H9 (cell line): ENCODE measurements around the gene PRUNE2. TPM values are rescaled to one million over a fixed set of nuclear protein-coding genes. Genes with fewer than 3 reads are reported as not detected.

Experiments
- DNase-seq: peaks from one replicate; pipeline ENCODE4 v3.0.0-alpha.2; 2017
- H2AFZ ChIP-seq: one replicate; pipeline ENCODE4 v1.6.1; 2013; ENCODE audit warnings: mild to moderate bottlenecking, low read length, control low read depth, moderate library complexity
- H2AK5ac ChIP-seq: 2 replicates; pipeline ENCODE4 v1.6.1; 2013; ENCODE audit warnings: low read length, control low read depth, mixed read lengths; ENCODE audit not compliant: insufficient read length
- H2BK120ac ChIP-seq: one replicate; pipeline ENCODE4 v1.6.1; 2013; ENCODE audit warnings: low read depth, mild to moderate bottlenecking, low read length, control low read depth, inconsistent platforms; ENCODE audit not compliant: poor library complexity, severe bottlenecking
- H2BK12ac ChIP-seq: 2 replicates; pipeline ENCODE4 v1.6.1; 2013; ENCODE audit warnings: low read length, control low read depth, mixed read lengths, low read depth; ENCODE audit not compliant: insufficient read length
- H2BK15ac ChIP-seq: 2 replicates; pipeline ENCODE4 v1.6.1; 2013; ENCODE audit warnings: low read depth, low read length, control low read depth
- H2BK20ac ChIP-seq: one replicate; pipeline ENCODE4 v1.6.1; 2013; ENCODE audit warnings: low read depth, mild to moderate bottlenecking, low read length, control low read depth, inconsistent platforms; ENCODE audit not compliant: poor library complexity, severe bottlenecking
- H2BK5ac ChIP-seq: 2 replicates; pipeline ENCODE4 v1.6.1; 2013; ENCODE audit warnings: low read length, control low read depth, mixed read lengths; ENCODE audit not compliant: insufficient read length
- H3K14ac ChIP-seq: 2 replicates; pipeline ENCODE4 v1.6.1; 2013; ENCODE audit warnings: low read length, control low read depth; ENCODE audit not compliant: insufficient read depth
- H3K18ac ChIP-seq: 2 replicates; pipeline ENCODE4 v1.6.1; 2013; ENCODE audit warnings: low read depth, mild to moderate bottlenecking, mixed read lengths, low read length, control low read depth; ENCODE audit not compliant: insufficient read length
- H3K23ac ChIP-seq: 2 replicates; pipeline ENCODE4 v1.6.1; 2013; ENCODE audit warnings: low read length, control low read depth, mixed read lengths, low read depth; ENCODE audit not compliant: insufficient read length
- H3K23me2 ChIP-seq: 2 replicates; pipeline ENCODE4 v1.6.1; 2013; ENCODE audit warnings: low read depth, mild to moderate bottlenecking, mixed read lengths, low read length, control low read depth; ENCODE audit not compliant: insufficient read length, poor library complexity, severe bottlenecking
- H3K27ac ChIP-seq: 2 replicates; pipeline ENCODE4 v1.5.1; 2013; ENCODE audit warnings: low read length, control low read depth, mixed read lengths, low read depth; ENCODE audit not compliant: insufficient read length
- H3K27me3 ChIP-seq: 2 replicates; pipeline ENCODE4 v1.6.1; 2013; ENCODE audit warnings: low read length, control low read depth, inconsistent platforms; ENCODE audit not compliant: insufficient read depth
- H3K4ac ChIP-seq: 2 replicates; pipeline ENCODE4 v1.6.1; 2013; ENCODE audit warnings: low read depth, mild to moderate bottlenecking, control low read depth, inconsistent platforms, low read length, moderate library complexity
- H3K4me1 ChIP-seq: 2 replicates; pipeline ENCODE4 v1.6.1; 2013; ENCODE audit warnings: low read length, control low read depth, inconsistent platforms; ENCODE audit not compliant: insufficient read depth
- H3K4me2 ChIP-seq: 2 replicates; pipeline ENCODE4 v1.6.1; 2013; ENCODE audit warnings: low read length, control low read depth, mixed read lengths; ENCODE audit not compliant: insufficient read length, insufficient read depth
- H3K56ac ChIP-seq: 2 replicates; pipeline ENCODE4 v1.6.1; 2013; ENCODE audit warnings: low read depth, mild to moderate bottlenecking, mixed read lengths, low read length, control low read depth; ENCODE audit not compliant: insufficient read length
- H3K79me1 ChIP-seq: 2 replicates; pipeline ENCODE4 v1.6.1; 2013; ENCODE audit warnings: low read depth, mild to moderate bottlenecking, moderate library complexity, low read length, control low read depth, inconsistent platforms; ENCODE audit not compliant: insufficient read depth, poor library complexity, severe bottlenecking
- H3K79me2 ChIP-seq: 2 replicates; pipeline ENCODE4 v1.6.1; 2013; ENCODE audit warnings: low read length, control low read depth, inconsistent platforms; ENCODE audit not compliant: insufficient read depth
- H3K9ac ChIP-seq: 2 replicates; pipeline ENCODE4 v1.6.1; 2013; ENCODE audit warnings: low read length, control low read depth, mixed read lengths; ENCODE audit not compliant: insufficient read length; ENCODE audit errors: extremely low read depth
- H3K9me3 ChIP-seq: one replicate; pipeline ENCODE4 v1.6.1; 2013; ENCODE audit warnings: low read depth, low read length, inconsistent platforms; ENCODE audit not compliant: control insufficient read depth
- H3T11ph ChIP-seq: one replicate; pipeline ENCODE4 v1.6.1; 2013; ENCODE audit warnings: mild to moderate bottlenecking, low read length, control low read depth, inconsistent platforms
- H4K20me1 ChIP-seq: one replicate; pipeline ENCODE4 v1.6.1; 2013; ENCODE audit not compliant: control insufficient read depth, insufficient read length, insufficient read depth
- H4K5ac ChIP-seq: 2 replicates; pipeline ENCODE4 v1.6.1; 2013; ENCODE audit warnings: low read depth, mild to moderate bottlenecking, mixed read lengths, low read length, control low read depth; ENCODE audit not compliant: insufficient read length
- H4K8ac ChIP-seq: replicated peaks from 2 replicates; pipeline ENCODE4 v1.6.1; 2013; ENCODE audit warnings: low read length, control low read depth, mixed read lengths, low read depth; ENCODE audit not compliant: insufficient read length
- H4K91ac ChIP-seq: 2 replicates; pipeline ENCODE4 v1.6.1; 2013; ENCODE audit warnings: low read depth, mild to moderate bottlenecking, moderate library complexity, mixed read lengths, low read length, control low read depth; ENCODE audit not compliant: insufficient read length
- H3K27ac Mint-ChIP-seq, 3 experiments: 2 replicates in 2 of 3; 3 replicates in 1 of 3; pipeline ENCODE4 v1.8.0; 2020 to 2021; ENCODE audit warnings: mixed read lengths in 3 of 3, mild to moderate bottlenecking in 1 of 3, moderate library complexity in 1 of 3
- H3K27me3 Mint-ChIP-seq: 2 replicates; pipeline ENCODE4 v1.8.0; 2021; ENCODE audit warnings: low read depth, mild to moderate bottlenecking, moderate library complexity, mixed read lengths
- H3K36me3 Mint-ChIP-seq, 3 experiments: 2 replicates in 2 of 3; 3 replicates in 1 of 3; pipeline ENCODE4 v1.8.0; 2020 to 2021; ENCODE audit warnings: low read depth in 3 of 3, mixed read lengths in 3 of 3; ENCODE audit not compliant: insufficient read depth in 1 of 3
- H3K4me1 Mint-ChIP-seq, 2 experiments: 2 replicates each; pipeline ENCODE4 v1.8.0; 2020; ENCODE audit warnings: mixed read lengths in 2 of 2
- H3K4me3 Mint-ChIP-seq, 2 experiments: 2 replicates in 1 of 2; 3 replicates in 1 of 2; pipeline ENCODE4 v1.8.0; 2020 to 2021; ENCODE audit warnings: mild to moderate bottlenecking in 2 of 2, mixed read lengths in 2 of 2, moderate library complexity in 1 of 2
- H3K9me3 Mint-ChIP-seq, 2 experiments: 2 replicates in 1 of 2; 3 replicates in 1 of 2; pipeline ENCODE4 v1.8.0; 2020; ENCODE audit warnings: mild to moderate bottlenecking in 2 of 2, mixed read lengths in 2 of 2, moderate library complexity in 1 of 2
- CTCF ChIP-seq: fragments of 200-600 bp; sonication (generic); conservative IDR thresholded peaks from 3 replicates; pipeline ENCODE4 v1.8.0; 2021; ENCODE audit warnings: antibody characterized with exemption, mild to moderate bottlenecking
- WGBS: extraction: QIAGEN DNeasy Blood & Tissue Kit; methylation state at CpG from one replicate; pipeline ENCODE4 v1.1.7; 2013; ENCODE audit warnings: missing lambda C conversion rate, low lambda C conversion rate, mixed read lengths; ENCODE audit not compliant: insufficient read length; ENCODE audit errors: extremely low coverage; 5-methylcytosine and 5-hydroxymethylcytosine counted together
- total RNA-seq: library from RNA; stranded (reverse); gene quantifications from 2 replicates; pipeline ENCODE4 v1.2.1, GENCODE V29; 2021

Gene PRUNE2
- total RNA-seq, 1 experiment from 2014 or later, result 12.1 TPM

GRCh38 chr9:76626980-76627379 is 278.9 kb downstream of the PRUNE2 start:
- Histone ChIP-seq H3K56ac (no peak overlapping the region), H3K9ac (no peak overlapping the region), H3K79me2 (no peaks in the 10 kb centered on the region), H3K79me1 (no peaks in the 10 kb centered on the region), H3K23me2 (no peaks in the 10 kb centered on the region), H3K4ac (no peak overlapping the region), H3K4me1 (no peaks in the 10 kb centered on the region), H2BK15ac (no peak overlapping the region), H4K91ac (no peak overlapping the region), H4K20me1 (no peaks in the 10 kb centered on the region), H4K8ac (no peak overlapping the region), H3K4me2 (no peak overlapping the region), H3K27ac (no peak overlapping the region), H3K23ac (no peak overlapping the region), H3T11ph (no peak overlapping the region), H3K18ac (no peak overlapping the region), H2BK5ac (no peak overlapping the region), H2AK5ac (no peak overlapping the region), H4K5ac (no peak overlapping the region), H3K9me3 (no peaks in the 10 kb centered on the region), H2BK12ac (no peak overlapping the region), H2BK20ac (no peak overlapping the region), H3K27me3 (no peaks in the 10 kb centered on the region), H2AFZ (no peak overlapping the region), H2BK120ac (no peak overlapping the region), H3K14ac (no peak overlapping the region)
- WGBS, result no CpG with 5 or more reads among the region's 7 CpGs
- Mint-ChIP-seq H3K27me3 (no peaks in the 10 kb centered on the region), H3K9me3 (no peaks in the 10 kb centered on the region), H3K4me3 (no peak overlapping the region), H3K27ac (no peak overlapping the region), H3K4me1 (peaks cover 10% of the 10 kb centered on the region in 2 experiments), H3K36me3 (no peaks in the 10 kb centered on the region)
- DNase-seq, result no peak
- no peak for TF ChIP-seq CTCF
